HG02759 (cell line): ENCODE results near the gene PSAT1.

Experiments used
- ATAC-seq: cut with Tn5 transposase; IDR thresholded peaks from one replicate; pipeline ENCODE4 v1.9.1; 2021; ENCODE audit warnings: mild to moderate bottlenecking, moderate library complexity; ENCODE audit not compliant: unreplicated experiment

Gene PSAT1

DNA sequence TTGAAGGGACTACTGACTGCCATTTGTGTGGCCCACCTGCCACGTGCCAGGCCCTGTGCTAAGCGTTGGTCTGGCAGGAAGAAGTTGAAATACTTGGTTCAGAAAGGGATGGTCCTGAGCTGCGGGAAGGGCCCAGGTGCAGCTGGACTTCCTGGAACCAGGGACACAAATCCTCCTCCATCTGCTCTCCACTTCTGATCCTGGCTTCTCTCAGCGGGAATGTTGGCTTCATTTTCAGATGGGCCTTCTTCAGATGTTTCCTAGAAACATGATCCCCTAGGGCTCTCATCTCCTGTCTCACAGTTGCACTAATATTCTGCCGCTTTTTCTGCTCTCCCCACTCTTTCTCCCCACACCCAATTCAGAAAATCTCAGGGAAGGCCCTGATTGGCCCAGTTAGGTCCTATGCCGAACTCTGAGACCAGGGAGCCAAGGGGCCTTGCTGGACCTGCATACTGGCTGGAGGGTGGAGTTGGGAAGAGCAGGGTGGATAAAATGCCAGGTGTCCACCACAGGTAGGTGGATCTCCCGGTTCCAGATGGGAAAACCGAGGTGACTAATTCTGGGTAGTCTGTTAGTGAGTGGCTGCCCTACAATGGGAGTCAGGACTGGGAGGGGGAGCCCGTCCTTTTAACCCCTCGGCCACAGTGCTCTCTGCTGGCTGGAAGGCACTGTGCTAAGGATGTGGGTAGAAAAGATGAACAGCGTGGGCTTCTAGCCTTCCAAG, 19.4 kb downstream of the PSAT1 start:
- ATAC-seq, result no peak

DNA sequence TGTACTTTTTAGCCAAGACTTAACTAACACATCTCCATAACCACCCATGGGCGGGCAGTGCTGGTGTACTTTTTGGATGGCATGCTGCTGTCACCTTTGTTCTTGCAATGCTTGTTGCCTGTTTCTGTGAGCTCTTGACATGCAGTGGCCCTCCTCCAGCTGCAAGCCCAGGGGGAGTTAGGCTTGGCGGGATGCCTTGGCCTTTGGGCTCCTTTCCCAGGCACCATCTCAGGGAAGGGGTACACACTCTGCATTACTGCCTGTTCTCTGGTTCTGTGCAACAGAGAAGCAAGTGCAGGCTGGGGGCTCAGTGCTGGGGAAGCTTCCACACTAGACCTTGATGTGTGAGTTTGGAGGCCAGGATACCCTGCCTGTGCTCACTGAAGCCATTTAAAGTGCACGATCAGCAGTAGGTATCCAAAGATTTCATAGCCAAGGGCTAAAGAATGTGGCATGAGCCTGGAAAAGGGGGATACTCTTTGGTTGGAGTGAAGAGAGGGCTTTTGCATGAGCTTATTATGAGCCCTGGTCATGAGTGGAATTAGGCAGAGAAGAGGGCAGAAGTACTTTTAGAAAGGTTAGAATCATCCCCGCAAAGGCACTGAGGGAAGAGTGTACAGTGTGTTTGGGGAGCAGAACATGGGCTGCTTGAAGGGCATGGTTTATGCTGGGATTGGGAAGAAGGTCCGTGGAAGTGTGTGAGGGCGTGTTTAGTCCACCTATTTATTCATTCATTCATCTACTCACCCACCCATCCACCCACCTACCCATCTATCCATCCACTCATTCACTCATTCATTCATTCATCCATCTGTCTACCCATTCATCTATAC, 22.5 kb downstream of the PSAT1 start:
- no peak for ATAC-seq

DNA sequence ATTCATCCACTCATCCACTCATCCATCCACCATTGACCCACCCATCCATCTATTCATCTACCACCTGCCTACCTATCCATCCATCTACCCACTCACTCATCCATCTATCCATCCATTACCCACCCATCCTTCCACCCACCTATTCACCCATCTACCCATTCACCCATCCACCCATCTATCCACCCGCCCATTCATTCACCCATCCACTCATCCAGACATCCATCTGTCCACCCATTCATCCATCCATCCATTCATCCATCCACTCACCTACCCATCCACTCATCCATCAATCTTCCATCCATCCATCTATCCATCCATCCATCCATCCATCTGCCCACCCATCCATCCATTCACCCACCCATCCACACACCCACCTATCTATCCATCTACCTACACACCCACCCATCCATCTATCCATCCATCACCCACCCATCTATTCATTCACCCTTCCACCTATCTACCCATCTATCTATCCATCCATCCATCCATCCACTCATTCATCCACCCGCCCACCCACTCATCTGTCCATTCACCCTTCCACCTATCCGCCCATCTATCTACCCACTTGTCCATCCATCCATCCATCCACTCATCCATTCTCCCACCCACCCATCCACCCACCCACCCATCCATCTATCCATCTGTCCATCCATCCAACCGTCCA, 23.2 kb downstream of the PSAT1 start:
- ATAC-seq, result no peak

- no peak for ATAC-seq
Measured at GRCh38 chr9:78320875-78321496, 24.1 kb downstream of the PSAT1 start.

- no peak for ATAC-seq
Measured at GRCh38 chr9:78321505-78321904, 24.6 kb downstream of the PSAT1 start.

DNA sequence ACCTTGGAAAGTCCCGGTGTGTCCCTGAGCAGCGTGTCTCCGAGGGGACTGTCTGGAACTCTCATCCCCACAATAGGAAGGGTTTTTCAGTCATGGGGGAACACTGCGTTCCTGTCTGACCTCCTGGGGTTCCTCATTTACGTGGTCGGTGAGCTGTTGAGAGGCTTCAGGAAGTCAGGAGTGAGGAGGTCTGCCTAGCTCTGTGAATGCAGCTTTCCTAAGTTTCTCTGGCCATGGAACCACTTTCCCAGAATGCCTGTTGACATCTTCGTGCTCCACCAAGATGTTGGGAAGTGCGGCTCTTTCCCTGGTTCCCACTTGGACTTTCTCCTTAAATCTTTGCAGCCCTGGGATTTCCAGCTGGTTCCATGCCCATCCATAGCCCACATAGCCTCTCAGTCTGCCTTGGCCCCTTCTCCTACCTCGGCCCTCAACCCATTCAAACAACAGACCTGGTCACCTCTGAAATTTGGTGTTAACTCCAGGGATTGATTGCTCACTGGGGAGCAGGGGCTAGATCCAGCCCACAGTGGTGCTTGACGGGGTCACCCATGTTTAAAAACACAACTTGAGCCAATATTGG, 27.2 kb downstream of the PSAT1 start:
- no peak for ATAC-seq

DNA sequence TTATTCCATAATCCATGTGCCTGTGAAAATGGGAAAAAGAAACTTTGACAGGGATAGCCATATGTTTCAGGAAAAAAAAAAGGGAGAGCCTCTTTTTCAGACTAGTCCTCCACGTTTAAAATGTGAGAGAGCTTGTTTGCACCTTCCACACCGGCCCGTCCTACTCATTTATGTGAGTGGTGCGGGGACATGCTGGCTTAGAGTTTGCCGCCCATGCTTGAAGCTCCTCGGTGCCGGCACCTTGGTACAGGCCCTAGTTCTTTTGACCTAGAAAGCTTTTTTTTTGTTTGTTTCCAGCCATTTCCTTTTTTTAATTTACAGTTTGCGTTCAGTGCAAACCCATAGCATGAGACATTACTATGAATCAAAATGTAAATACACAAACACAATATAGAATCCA, 27.8 kb downstream of the PSAT1 start:
- ATAC-seq, result no peak

- no peak for ATAC-seq
Measured at GRCh38 chr9:78325343-78325742, 28.4 kb downstream of the PSAT1 start.

GRCh38 chr9:78325846-78326360, 29.0 kb downstream of the PSAT1 start:
- no peak for ATAC-seq

- ATAC-seq, result no peak
Measured at GRCh38 chr9:78326564-78326963, 29.6 kb downstream of the PSAT1 start.

DNA sequence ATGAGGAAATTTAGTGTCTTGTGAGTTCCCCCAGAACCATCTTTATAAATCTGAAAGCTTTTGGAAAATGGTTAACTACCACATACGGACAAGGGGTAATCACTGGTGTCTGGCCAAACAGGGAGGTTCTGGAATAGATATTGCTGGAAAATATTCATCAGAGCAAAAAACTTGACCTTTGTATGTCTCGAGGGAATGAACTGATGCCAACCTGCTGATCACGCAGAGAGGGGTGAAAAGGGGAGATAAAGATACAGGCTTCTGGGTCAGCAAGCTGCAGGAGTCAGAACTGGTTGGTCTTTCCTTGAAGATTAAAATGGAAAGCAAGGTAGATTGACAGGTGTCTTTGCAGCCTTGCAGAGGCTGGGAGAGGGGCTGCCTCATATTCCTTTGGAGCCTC, 35.5 kb downstream of the PSAT1 start:
- no peak for ATAC-seq

- ATAC-seq, result no peak
Measured at GRCh38 chr9:78348848-78349247, 51.9 kb downstream of the PSAT1 start.

GRCh38 chr9:78351816-78352215, 54.9 kb downstream of the PSAT1 start:
- peak; percentile 85 for ATAC-seq

GRCh38 chr9:78354324-78354973, 57.5 kb downstream of the PSAT1 start:
- ATAC-seq, result no peak

DNA sequence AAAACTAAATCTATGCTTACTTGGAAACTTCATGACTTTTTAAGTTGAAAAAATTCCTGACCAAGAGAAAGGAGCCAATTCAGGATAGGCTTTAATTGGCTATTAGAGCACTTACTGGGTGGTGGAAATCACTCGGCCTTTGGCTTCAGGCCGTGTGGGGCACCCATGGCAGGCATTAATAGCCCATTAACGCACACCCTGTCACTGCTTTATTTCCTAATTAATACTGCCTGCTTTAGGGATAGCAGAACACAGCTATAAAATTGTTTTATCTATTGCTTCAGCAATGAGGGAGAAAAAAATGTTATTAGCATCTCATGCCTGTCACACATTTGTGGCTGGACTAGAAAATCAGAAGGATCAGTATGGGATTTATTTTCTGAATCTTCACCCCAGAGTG, 58.1 kb downstream of the PSAT1 start:
- ATAC-seq, result no peak

DNA sequence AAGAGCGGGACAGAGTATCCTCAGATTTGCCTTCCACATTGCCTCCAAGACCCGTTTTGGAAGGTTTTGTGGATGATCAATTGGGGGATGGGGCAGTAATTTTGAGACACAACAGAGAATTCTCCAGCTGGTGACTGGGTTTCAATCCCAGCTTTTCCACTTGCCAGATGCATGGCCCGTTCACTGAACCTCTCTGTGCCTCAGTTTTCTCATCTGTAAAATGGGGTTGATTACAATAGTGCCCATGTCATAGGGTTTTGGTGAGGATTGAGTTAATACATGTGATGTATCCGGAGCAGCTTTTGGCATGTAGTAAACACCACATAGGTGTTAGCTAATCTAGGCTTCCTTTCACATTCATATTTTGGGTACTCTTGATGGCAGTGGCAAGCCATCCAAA, 59.7 kb downstream of the PSAT1 start:
- no peak for ATAC-seq

DNA sequence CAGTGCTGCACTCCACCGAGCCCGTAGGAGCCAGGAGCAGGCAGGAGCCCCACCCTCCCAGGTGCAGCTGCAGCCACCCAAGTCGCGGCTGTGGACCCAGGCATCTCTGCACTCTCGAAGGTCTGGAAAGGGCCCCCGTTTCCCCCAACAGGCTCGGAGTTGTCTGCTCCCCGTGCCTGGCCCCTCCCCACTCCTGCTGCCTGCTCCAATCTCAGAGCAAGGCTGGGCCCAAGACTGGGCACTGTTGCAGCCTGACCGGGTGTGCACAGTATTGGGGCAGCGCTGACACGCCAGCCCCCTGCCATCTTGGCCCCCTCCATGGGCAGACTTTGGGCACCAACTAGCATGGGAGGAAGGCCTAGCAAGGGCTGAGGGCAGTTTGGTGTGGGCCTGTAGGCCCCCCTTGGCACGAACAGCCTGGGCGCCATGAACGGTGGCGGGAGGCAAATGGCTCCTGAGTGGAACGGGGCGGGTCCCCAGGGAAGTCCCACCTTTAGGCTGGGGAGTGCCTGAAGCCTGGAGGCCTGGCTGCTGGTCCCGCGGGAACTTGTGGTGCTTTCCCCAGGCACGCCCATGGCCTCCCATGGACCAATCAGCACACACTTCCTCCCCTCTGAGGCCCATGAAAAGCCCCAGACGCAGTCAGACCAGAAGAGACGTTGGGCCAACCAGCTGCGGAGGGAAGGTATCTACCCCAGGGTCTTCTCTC, 60.4 kb downstream of the PSAT1 start:
- peak; percentile 78 for ATAC-seq

DNA sequence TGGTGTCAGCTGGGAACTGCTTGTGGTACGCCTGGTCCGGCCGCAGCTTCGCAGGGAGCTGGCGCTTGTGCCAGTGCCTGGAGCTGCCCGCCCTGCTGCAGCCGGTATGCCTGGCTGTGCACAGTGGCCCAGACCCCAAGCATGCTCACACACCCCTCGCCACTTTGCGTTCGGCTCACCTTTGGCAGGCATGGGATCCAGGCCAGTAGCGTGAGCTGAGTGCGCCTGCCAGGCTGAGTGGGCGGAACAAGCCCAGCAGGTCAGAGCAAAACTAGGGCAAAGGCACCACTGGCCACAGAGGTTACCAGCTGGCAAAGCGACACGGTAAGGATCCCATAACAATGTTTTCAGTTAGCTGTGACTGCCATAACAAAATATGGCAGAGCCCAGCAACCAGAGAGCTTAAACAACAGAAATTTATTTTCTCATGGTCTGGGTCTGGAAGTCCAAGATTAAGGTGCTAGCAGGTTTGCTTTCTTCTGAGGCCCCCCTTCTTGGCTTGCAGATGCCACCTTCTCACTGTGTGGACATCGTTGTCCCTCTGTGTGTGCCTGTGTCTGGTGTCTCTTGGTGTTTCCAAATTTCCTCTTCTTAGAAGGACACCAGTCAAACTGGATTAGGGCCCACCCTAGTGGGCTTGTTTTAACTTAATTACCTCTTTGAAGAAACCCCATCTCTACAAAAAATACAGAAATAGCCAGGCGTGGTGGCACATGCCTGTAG, 61.6 kb downstream of the PSAT1 start:
- no peak for ATAC-seq

- ATAC-seq, result no peak
Measured at GRCh38 chr9:78363221-78363620, 66.3 kb downstream of the PSAT1 start.
